T1000 (cell line): ENCODE measurements around the gene BCO1.
A peak's percentile ranks its signal among the peaks of the same experiment; 100 is the strongest.

Experiments used
- DNase-seq: peaks from one replicate; lab custom pipeline; 2025; ENCODE audit warnings: mixed read lengths; lab: John Stamatoyannopoulos, UW

Gene BCO1

GRCh38 chr16:81318711-81319110 lies 80.2 kb downstream of the BCO1 start:
- DNase-seq: no peak

- DNase-seq: peak; percentile 2
Measured at GRCh38 chr16:81319221-81319912, 80.9 kb downstream of the BCO1 start.

- no peak for DNase-seq
Measured at GRCh38 chr16:81321039-81321438, 82.5 kb downstream of the BCO1 start.

- no peak for DNase-seq
Measured at GRCh38 chr16:81321536-81321935, 83.0 kb downstream of the BCO1 start.

- no peak for DNase-seq
Measured at GRCh38 chr16:81324808-81325207, 86.3 kb downstream of the BCO1 start.

- no peak for DNase-seq
Measured at GRCh38 chr16:81327011-81327410, 88.5 kb downstream of the BCO1 start.

GRCh38 chr16:81327447-81328196 lies 89.1 kb downstream of the BCO1 start:
- no peak for DNase-seq

- no peak for DNase-seq
Measured at GRCh38 chr16:81329947-81330346, 91.5 kb downstream of the BCO1 start.

GRCh38 chr16:81333356-81333755 lies 94.9 kb downstream of the BCO1 start:
- no peak for DNase-seq

GRCh38 chr16:81335669-81336068 lies 97.2 kb downstream of the BCO1 start:
- no peak for DNase-seq

- no peak for DNase-seq
Measured at GRCh38 chr16:81337097-81337496, 98.6 kb downstream of the BCO1 start.
